ENCODE measurements around the gene MLIP.

DNA sequence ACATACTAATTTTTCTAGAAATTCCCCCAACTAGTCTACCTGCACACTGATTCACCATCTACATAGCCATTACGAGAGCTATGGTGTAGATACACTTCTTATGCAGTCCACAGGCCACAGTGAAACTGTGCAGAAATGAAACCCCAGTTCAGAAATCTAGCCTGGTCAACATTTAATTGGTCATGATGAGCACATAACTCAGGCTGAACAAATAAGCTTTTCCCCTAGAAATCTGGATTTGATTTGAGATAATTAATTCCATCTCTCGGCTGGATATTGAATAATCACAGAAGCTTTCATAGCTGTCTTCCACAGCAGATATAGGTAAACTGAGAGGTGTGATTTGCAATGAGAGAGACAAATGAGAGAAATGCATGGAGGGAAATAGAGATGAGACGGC is 174.4 kb downstream of the MLIP start:
- TF ChIP-seq, protein P1, sequence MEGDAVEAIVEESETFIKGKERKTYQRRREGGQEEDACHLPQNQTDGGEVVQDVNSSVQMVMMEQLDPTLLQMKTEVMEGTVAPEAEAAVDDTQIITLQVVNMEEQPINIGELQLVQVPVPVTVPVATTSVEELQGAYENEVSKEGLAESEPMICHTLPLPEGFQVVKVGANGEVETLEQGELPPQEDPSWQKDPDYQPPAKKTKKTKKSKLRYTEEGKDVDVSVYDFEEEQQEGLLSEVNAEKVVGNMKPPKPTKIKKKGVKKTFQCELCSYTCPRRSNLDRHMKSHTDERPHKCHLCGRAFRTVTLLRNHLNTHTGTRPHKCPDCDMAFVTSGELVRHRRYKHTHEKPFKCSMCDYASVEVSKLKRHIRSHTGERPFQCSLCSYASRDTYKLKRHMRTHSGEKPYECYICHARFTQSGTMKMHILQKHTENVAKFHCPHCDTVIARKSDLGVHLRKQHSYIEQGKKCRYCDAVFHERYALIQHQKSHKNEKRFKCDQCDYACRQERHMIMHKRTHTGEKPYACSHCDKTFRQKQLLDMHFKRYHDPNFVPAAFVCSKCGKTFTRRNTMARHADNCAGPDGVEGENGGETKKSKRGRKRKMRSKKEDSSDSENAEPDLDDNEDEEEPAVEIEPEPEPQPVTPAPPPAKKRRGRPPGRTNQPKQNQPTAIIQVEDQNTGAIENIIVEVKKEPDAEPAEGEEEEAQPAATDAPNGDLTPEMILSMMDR (IDR thresholded peaks at IDR 0.05; ENCODE audit: control extremely low read depth in 1 of 3, insufficient read depth in 1 of 3, low read depth in 1 of 3, low read length in 3 of 3): no peak
- no peak for TF ChIP-seq JUN (IDR thresholded peaks at IDR 0.05; ENCODE audit: low read depth, low read length)
- TF ChIP-seq CREB1 (IDR thresholded peaks at IDR 0.05): no peak
- no peak for TF ChIP-seq TCF12 (IDR thresholded peaks at IDR 0.05; ENCODE audit: low read depth, low read length)
- TF ChIP-seq, protein P2, sequence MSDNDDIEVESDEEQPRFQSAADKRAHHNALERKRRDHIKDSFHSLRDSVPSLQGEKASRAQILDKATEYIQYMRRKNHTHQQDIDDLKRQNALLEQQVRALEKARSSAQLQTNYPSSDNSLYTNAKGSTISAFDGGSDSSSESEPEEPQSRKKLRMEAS (IDR thresholded peaks at IDR 0.05): no peak
- no peak for TF ChIP-seq POLR2A (IDR thresholded peaks at IDR 0.05; ENCODE audit: control extremely low read depth in 1 of 2, low read depth in 2 of 2, low read length in 2 of 2)
